HG03558 (cell line): ENCODE measurements around the gene POLR2C.

Experiments
- ATAC-seq: cut with Tn5 transposase; IDR thresholded peaks from one replicate; pipeline ENCODE4 v1.9.1; 2021; ENCODE audit warnings: moderate number of reproducible peaks; ENCODE audit not compliant: unreplicated experiment; ENCODE audit errors: extremely low read depth

The POLR2C gene

GRCh38 chr16:57517397-57518367, 55.2 kb downstream of the POLR2C start:
- ATAC-seq = no peak

GRCh38 chr16:57518520-57518919, 56.0 kb downstream of the POLR2C start:
- no peak for ATAC-seq

- no peak for ATAC-seq
These were observed 56.4 kb downstream of the POLR2C start for GRCh38 chr16:57518922-57519321.

GRCh38 chr16:57519796-57520360, 57.4 kb downstream of the POLR2C start:
- ATAC-seq = no peak
